OCI-LY1 (cell line): ENCODE results near the gene ME1.

Source experiments
- CTCF ChIP-seq: fragments of 200-600 bp; sonication (generic), shearing (Covaris generic); IDR thresholded peaks from 2 replicates; pipeline ENCODE4 v1.5.1; 2017; ENCODE audit warnings: mild to moderate bottlenecking, antibody characterized with exemption, low read length, moderate library complexity, mixed read lengths
- EZH2 ChIP-seq: fragments of 200-600 bp; sonication (generic), shearing (Covaris generic); IDR thresholded peaks from 2 replicates; pipeline ENCODE4 v1.8.0; 2017; ENCODE audit warnings: borderline replicate concordance, mixed run types, mild to moderate bottlenecking, antibody characterized with exemption, low read length, moderate library complexity, mixed read lengths

- TF ChIP-seq CTCF (no peak), EZH2 (no peak)
Observed at GRCh38 chr6:83431545-83432155, 799 bp upstream of the ME1 start.
